Osteocyte (in vitro differentiated cells): Measurements from ENCODE around the gene PAX5. TPM values are rescaled to one million over a fixed set of nuclear protein-coding genes. Genes with fewer than 3 reads are reported as not detected.

Experiments
- DNase-seq: peaks from one replicate; pipeline ENCODE4 v3.0.0; 2021; ENCODE audit warnings: mixed read lengths; ENCODE audit not compliant: unreplicated experiment; ENCODE audit errors: extremely low spot score
- H3K27ac Mint-ChIP-seq: one replicate; pipeline ENCODE4 v1.8.0; 2021; ENCODE audit warnings: mild to moderate bottlenecking, mixed read lengths; ENCODE audit not compliant: unreplicated experiment
- H3K27me3 Mint-ChIP-seq: one replicate; pipeline ENCODE4 v1.8.0; 2021; ENCODE audit warnings: mixed read lengths; ENCODE audit not compliant: unreplicated experiment
- H3K36me3 Mint-ChIP-seq: one replicate; pipeline ENCODE4 v1.8.0; 2021; ENCODE audit warnings: mixed read lengths; ENCODE audit not compliant: unreplicated experiment
- H3K4me1 Mint-ChIP-seq: one replicate; pipeline ENCODE4 v1.8.0; 2021; ENCODE audit warnings: mixed read lengths; ENCODE audit not compliant: unreplicated experiment
- H3K4me3 Mint-ChIP-seq: one replicate; pipeline ENCODE4 v1.8.0; 2021; ENCODE audit warnings: mild to moderate bottlenecking, moderate library complexity, mixed read lengths; ENCODE audit not compliant: unreplicated experiment
- H3K9me3 Mint-ChIP-seq: one replicate; pipeline ENCODE4 v1.8.0; 2021; ENCODE audit warnings: mixed read lengths; ENCODE audit not compliant: unreplicated experiment
- total RNA-seq: library from RNA; stranded (reverse); gene quantifications from 2 replicates; pipeline ENCODE4 v1.2.1, GENCODE V29; 2021
- TF ChIP-seq, protein P1 (sequence below): fragments of 200-600 bp; sonication (generic); IDR thresholded peaks from 2 replicates; pipeline ENCODE4 v1.5.0; 2021; ENCODE audit warnings: antibody characterized with exemption, mild to moderate bottlenecking, moderate library complexity

The PAX5 gene
- total RNA-seq, 1 donor from 2014 or later: not detected

DNA sequence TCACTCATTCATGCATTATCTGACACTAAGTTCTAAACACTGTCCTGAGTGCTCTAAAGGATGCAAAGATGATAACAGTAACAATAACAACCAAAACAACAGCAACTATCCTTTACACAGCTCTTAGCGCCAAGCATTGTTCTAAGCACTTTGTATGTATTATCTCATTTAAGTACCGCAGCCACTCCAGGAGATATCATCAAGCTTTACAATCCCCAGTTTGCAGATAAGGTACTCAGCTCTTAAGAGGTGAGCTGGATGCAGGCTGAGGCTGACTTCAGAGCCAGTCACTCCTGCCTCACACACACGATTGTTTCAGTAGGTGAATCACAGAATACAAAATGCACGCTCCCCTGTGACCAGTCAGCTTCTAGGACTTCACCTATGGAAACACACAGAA is 141.8 kb downstream of the PAX5 start:
- Mint-ChIP-seq H3K4me3 (no peak overlapping the region), H3K36me3 (no peaks in the 10 kb centered on the region), H3K9me3 (no peaks in the 10 kb centered on the region), H3K4me1 (no peaks in the 10 kb centered on the region), H3K27ac (no peak overlapping the region), H3K27me3 (peaks cover 65% of the 10 kb centered on the region)
- TF ChIP-seq, protein P1, sequence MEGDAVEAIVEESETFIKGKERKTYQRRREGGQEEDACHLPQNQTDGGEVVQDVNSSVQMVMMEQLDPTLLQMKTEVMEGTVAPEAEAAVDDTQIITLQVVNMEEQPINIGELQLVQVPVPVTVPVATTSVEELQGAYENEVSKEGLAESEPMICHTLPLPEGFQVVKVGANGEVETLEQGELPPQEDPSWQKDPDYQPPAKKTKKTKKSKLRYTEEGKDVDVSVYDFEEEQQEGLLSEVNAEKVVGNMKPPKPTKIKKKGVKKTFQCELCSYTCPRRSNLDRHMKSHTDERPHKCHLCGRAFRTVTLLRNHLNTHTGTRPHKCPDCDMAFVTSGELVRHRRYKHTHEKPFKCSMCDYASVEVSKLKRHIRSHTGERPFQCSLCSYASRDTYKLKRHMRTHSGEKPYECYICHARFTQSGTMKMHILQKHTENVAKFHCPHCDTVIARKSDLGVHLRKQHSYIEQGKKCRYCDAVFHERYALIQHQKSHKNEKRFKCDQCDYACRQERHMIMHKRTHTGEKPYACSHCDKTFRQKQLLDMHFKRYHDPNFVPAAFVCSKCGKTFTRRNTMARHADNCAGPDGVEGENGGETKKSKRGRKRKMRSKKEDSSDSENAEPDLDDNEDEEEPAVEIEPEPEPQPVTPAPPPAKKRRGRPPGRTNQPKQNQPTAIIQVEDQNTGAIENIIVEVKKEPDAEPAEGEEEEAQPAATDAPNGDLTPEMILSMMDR: no peak
- DNase-seq: no peak

DNA sequence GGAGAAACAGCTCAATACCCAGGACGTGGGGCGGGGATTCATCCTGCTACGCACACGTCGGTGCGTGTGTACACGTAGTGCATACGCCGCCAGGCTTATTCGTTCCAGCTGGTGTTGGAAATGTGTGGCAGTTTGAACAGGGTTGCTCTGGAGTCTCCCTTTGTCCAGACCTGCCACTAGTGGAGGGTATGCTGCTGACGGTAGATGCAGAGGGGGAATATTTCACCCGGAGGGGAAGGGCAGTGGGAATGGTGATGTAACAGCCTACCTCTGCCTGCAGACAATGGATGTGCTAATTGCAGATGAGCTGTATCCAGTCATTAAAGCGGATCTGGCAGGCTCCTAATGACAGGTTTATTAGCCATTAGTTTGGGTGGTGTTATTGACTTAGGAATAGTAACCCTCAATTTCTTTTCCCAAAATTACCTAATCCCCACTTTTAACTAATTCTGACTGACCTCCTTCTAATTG is 142.7 kb downstream of the PAX5 start:
- Mint-ChIP-seq H3K27me3 (peaks cover 66% of the 10 kb centered on the region), H3K4me3 (no peak overlapping the region), H3K27ac (no peak overlapping the region), H3K36me3 (no peaks in the 10 kb centered on the region), H3K9me3 (no peaks in the 10 kb centered on the region), H3K4me1 (no peaks in the 10 kb centered on the region)
- TF ChIP-seq, protein P1: no peak
- DNase-seq: no peak

DNA sequence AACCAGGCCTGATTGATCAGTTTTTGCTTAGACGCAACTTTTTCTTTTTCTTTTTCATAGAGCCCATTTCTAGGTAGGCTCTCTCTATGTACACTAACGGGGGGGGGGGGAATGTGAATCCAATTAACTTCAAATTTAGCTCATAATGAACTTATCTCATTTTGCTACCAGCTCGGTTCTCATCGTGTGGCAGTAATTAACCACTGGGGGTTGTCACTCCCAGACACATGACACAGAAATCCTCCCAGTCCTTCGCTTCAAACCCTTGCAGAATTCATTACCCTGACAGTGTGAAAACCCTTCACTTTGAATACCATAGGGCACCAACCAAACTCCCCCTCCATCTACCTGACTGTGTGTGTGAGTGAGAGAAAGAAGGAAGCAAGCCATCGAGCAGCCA is 144.2 kb downstream of the PAX5 start:
- Mint-ChIP-seq H3K27me3 (peaks cover 75% of the 10 kb centered on the region), H3K27ac (no peak overlapping the region), H3K4me3 (no peak overlapping the region), H3K36me3 (no peaks in the 10 kb centered on the region), H3K4me1 (no peaks in the 10 kb centered on the region), H3K9me3 (no peaks in the 10 kb centered on the region)
- TF ChIP-seq, protein P1: no peak
- no peak for DNase-seq

DNA sequence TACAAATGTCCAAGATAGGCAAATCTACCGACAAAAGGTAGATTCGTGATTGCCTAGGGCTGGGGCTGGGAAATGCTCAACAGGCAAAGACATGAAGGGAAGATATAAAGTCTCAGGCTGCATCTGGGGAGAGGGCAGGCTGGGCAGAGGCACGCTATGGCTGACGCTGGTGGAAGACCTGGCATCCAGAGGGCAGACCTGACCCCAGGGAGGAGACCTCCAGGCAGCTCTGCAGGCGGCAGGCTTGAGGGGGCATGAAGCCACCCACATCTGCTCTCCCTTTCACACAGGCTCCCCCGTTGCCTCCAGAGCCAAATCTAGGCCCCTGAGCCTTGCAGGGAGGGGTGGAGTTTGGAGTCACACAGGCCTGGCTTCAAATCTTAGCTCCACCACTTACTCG is 145.5 kb downstream of the PAX5 start:
- Mint-ChIP-seq H3K36me3 (no peaks in the 10 kb centered on the region), H3K4me3 (no peak overlapping the region), H3K27me3 (peaks cover 77% of the 10 kb centered on the region), H3K4me1 (no peaks in the 10 kb centered on the region), H3K27ac (no peak overlapping the region), H3K9me3 (no peaks in the 10 kb centered on the region)
- no peak for DNase-seq
- TF ChIP-seq, protein P1: no peak

DNA sequence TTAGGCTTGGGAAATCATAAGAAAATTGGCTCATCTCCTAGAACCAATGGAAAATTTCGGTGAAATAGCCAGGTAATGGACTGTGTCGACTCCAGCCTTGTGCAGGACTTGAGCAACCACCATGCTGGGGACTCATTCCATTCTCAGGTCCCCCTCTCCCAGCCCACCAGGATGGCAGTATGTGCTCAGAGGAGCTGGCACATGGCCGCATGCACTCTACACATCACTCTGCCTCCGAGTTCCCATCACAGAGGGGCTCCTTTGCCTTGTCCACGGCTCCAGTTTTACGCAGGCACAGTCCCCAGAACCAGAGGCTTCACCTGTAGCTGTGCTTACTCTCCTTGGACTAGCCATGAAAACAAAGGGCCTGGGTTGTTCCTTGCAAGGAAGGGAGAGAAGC is 149.3 kb downstream of the PAX5 start:
- no peak for DNase-seq
- no peak overlapping the region for H3K4me3 Mint-ChIP-seq
- no peaks in the 10 kb centered on the region for H3K9me3 Mint-ChIP-seq
- TF ChIP-seq, protein P1: no peak
- peaks cover 70% of the 10 kb centered on the region for H3K27me3 Mint-ChIP-seq
- no peaks in the 10 kb centered on the region for H3K36me3 Mint-ChIP-seq
- H3K4me1 Mint-ChIP-seq: no peaks in the 10 kb centered on the region
- H3K27ac Mint-ChIP-seq: no peak overlapping the region
